Uterus (tissue), 2 donors: ENCODE data around the gene TRH.

Source experiments
- POLR2A ChIP-seq, 2 donors: fragments of 450-650 bp; IDR thresholded peaks; one replicate each; pipeline ENCODE4 v1.6.1; 2016; ENCODE audit warnings: antibody characterized with exemption in 2 of 2, mild to moderate bottlenecking in 1 of 2, moderate library complexity in 1 of 2
- TF ChIP-seq, protein P1 (sequence below), 4 experiments: fragments of 200-600 bp in 2 of 4; fragments of 450-650 bp in 2 of 4; sonication (generic) in 2 of 4; IDR thresholded peaks; one replicate each; pipeline ENCODE4 v1.5.1; 2016 to 2019; ENCODE audit warnings: antibody characterized with exemption in 4 of 4, mild to moderate bottlenecking in 2 of 4, moderate library complexity in 1 of 4

DNA sequence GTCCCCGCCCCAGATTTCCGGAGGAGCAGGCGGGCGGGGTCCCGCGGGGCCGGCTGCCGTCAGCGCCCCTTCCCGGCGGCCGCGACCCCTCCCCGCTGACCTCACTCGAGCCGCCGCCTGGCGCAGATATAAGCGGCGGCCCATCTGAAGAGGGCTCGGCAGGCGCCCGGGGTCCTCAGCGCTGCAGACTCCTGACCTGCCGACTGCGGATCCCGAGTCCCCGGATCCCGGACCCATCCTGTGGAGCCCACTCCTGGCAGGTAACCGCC, at the start of gene TRH:
- TF ChIP-seq POLR2A (IDR thresholded peaks at IDR 0.05), result no peak
- TF ChIP-seq, protein P1, sequence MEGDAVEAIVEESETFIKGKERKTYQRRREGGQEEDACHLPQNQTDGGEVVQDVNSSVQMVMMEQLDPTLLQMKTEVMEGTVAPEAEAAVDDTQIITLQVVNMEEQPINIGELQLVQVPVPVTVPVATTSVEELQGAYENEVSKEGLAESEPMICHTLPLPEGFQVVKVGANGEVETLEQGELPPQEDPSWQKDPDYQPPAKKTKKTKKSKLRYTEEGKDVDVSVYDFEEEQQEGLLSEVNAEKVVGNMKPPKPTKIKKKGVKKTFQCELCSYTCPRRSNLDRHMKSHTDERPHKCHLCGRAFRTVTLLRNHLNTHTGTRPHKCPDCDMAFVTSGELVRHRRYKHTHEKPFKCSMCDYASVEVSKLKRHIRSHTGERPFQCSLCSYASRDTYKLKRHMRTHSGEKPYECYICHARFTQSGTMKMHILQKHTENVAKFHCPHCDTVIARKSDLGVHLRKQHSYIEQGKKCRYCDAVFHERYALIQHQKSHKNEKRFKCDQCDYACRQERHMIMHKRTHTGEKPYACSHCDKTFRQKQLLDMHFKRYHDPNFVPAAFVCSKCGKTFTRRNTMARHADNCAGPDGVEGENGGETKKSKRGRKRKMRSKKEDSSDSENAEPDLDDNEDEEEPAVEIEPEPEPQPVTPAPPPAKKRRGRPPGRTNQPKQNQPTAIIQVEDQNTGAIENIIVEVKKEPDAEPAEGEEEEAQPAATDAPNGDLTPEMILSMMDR (IDR thresholded peaks at IDR 0.05), result no peak
